ENCODE data around the gene SMARCC2. TPM values are rescaled to one million over a fixed set of nuclear protein-coding genes. Genes with fewer than 3 reads are reported as not detected.

SMARCC2 gene
- 100 to 1,000 TPM; 140 to 173 TPM for total RNA-seq

- H3K4me1 Mint-ChIP-seq: peaks cover 58% of the 10 kb centered on the region
- H3K36me3 Mint-ChIP-seq (ENCODE audit: low read depth): peaks cover 39% of the 10 kb centered on the region
- no peaks in the 10 kb centered on the region for H3K9me3 Mint-ChIP-seq
- DNase-seq: peak; percentile 86
- H3K4me3 Mint-ChIP-seq: peak within 1 kb of the TSS; percentile 90
- H3K27me3 Mint-ChIP-seq: no peaks in the 10 kb centered on the region
- peak within 1 kb of the TSS; percentile 93 for H3K27ac Mint-ChIP-seq
- ChIA-PET CTCF (interaction anchor here (0.5 to 6.7 kb wide), 76 partner anchors 9 to 813 kb away, joined by 3 to 99 read pairs (median 5); partner anchors contain the start of genes ANKRD52, CNPY2, DNAJC14 and ESYT1), POLR2A (interaction anchor here (0.6 to 1.4 kb wide), 5 partner anchors 31 to 85 kb away, joined by 3 to 5 read pairs (median 4); partner anchors contain the start of genes ESYT1, MYL6, PA2G4 and RNF41)
Measured at GRCh38 chr12:56189099-56189917, at the start of gene SMARCC2. Gene SMARCC2 (minus strand): TSS chr12:56189483. CDS start chr12:56189461, 22 bp downstream.

GRCh38 chr12:56237552-56237951 lies 48.3 kb upstream of the SMARCC2 start:
- H3K4me1 Mint-ChIP-seq: no peaks in the 10 kb centered on the region
- CTCF ChIA-PET: interaction anchor here (0.8 kb wide), 1 partner anchor 12 kb away, joined by 3 read pairs; no protein-coding TSS in a partner anchor
- DNase-seq: no peak
- H3K27me3 Mint-ChIP-seq: no peaks in the 10 kb centered on the region
- H3K4me3 Mint-ChIP-seq: no peak overlapping the region
- POLR2A ChIA-PET: no interaction called here
- H3K36me3 Mint-ChIP-seq (ENCODE audit: low read depth): peaks cover 5% of the 10 kb centered on the region
- H3K27ac Mint-ChIP-seq: no peak overlapping the region
- H3K9me3 Mint-ChIP-seq: no peaks in the 10 kb centered on the region

- ChIA-PET POLR2A (no interaction called here), CTCF (interaction anchor here (0.8 to 1.5 kb wide), 3 partner anchors 12 to 30 kb away, joined by 3 to 6 read pairs (median 3); partner anchors contain the start of gene RNF41)
- Mint-ChIP-seq H3K4me1 (no peaks in the 10 kb centered on the region), H3K27ac (no peak overlapping the region), H3K36me3 (ENCODE audit: low read depth) (peaks cover 3% of the 10 kb centered on the region), H3K27me3 (no peaks in the 10 kb centered on the region), H3K9me3 (no peaks in the 10 kb centered on the region), H3K4me3 (no peak overlapping the region)
- DNase-seq: no peak
Measured at GRCh38 chr12:56236985-56237384, 47.7 kb upstream of the SMARCC2 start.

GRCh38 chr12:56236091-56236490 lies 46.8 kb upstream of the SMARCC2 start:
- CTCF ChIA-PET: interaction anchor here (0.9 to 1.5 kb wide), 3 partner anchors 14 to 30 kb away, joined by 3 to 6 read pairs (median 3); partner anchors contain the start of genes COQ10A and RNF41
- Mint-ChIP-seq H3K27ac (no peak overlapping the region), H3K4me3 (no peak overlapping the region), H3K9me3 (no peaks in the 10 kb centered on the region), H3K4me1 (no peaks in the 10 kb centered on the region), H3K36me3 (ENCODE audit: low read depth) (no peaks in the 10 kb centered on the region), H3K27me3 (no peaks in the 10 kb centered on the region)
- POLR2A ChIA-PET: no interaction called here
- no peak for DNase-seq

GRCh38 chr12:56234746-56235436 lies 45.6 kb upstream of the SMARCC2 start:
- Mint-ChIP-seq H3K4me1 (no peaks in the 10 kb centered on the region), H3K4me3 (no peak overlapping the region), H3K27me3 (no peaks in the 10 kb centered on the region), H3K27ac (no peak overlapping the region), H3K36me3 (ENCODE audit: low read depth) (no peaks in the 10 kb centered on the region), H3K9me3 (no peaks in the 10 kb centered on the region)
- CTCF ChIA-PET: interaction anchor here (1.8 kb wide), 1 partner anchor 10 kb away, joined by 8 read pairs; no protein-coding TSS in a partner anchor
- POLR2A ChIA-PET: no interaction called here
- no peak for DNase-seq

- DNase-seq: no peak
- POLR2A ChIA-PET: no interaction called here
- H3K9me3 Mint-ChIP-seq: no peaks in the 10 kb centered on the region
- no peak overlapping the region for H3K4me3 Mint-ChIP-seq
- no peaks in the 10 kb centered on the region for H3K27me3 Mint-ChIP-seq
- CTCF ChIA-PET: interaction anchor here (0.8 to 2.1 kb wide), 3 partner anchors 9 to 231 kb away, joined by 6 to 10 read pairs (median 7); partner anchors contain the start of genes ANKRD52 and RNF41
- peaks cover 4% of the 10 kb centered on the region for H3K36me3 Mint-ChIP-seq (ENCODE audit: low read depth)
- peaks cover 2% of the 10 kb centered on the region for H3K4me1 Mint-ChIP-seq
- H3K27ac Mint-ChIP-seq: no peak overlapping the region
Measured at GRCh38 chr12:56231184-56231582, 41.9 kb upstream of the SMARCC2 start.

- H3K4me3 Mint-ChIP-seq: no peak overlapping the region
- POLR2A ChIA-PET: no interaction called here
- no peaks in the 10 kb centered on the region for H3K27me3 Mint-ChIP-seq
- H3K27ac Mint-ChIP-seq: no peak overlapping the region
- DNase-seq: no peak
- H3K36me3 Mint-ChIP-seq (ENCODE audit: low read depth): peaks cover 6% of the 10 kb centered on the region
- CTCF ChIA-PET: interaction anchor here (0.6 to 2.1 kb wide), 4 partner anchors 9 to 1307 kb away, joined by 3 to 10 read pairs (median 5); partner anchors contain the start of genes ANKRD52 and RNF41
- no peaks in the 10 kb centered on the region for H3K9me3 Mint-ChIP-seq
- peaks cover 6% of the 10 kb centered on the region for H3K4me1 Mint-ChIP-seq
Measured at GRCh38 chr12:56230432-56231183, 41.3 kb upstream of the SMARCC2 start.

- POLR2A ChIA-PET: no interaction called here
- Mint-ChIP-seq H3K27ac (peak within 1 kb of the TSS; percentile 36), H3K27me3 (no peaks in the 10 kb centered on the region), H3K9me3 (no peaks in the 10 kb centered on the region), H3K4me1 (peaks cover 12% of the 10 kb centered on the region), H3K4me3 (no peak within 1 kb of the TSS), H3K36me3 (ENCODE audit: low read depth) (peaks cover 6% of the 10 kb centered on the region)
- CTCF ChIA-PET: interaction anchor here (0.6 to 2.1 kb wide), 4 partner anchors 8 to 1307 kb away, joined by 3 to 10 read pairs (median 5); partner anchors contain the start of genes ANKRD52 and RNF41
- no peak for DNase-seq
Measured at GRCh38 chr12:56229916-56230431, 40.7 kb upstream of the SMARCC2 start, which contains the start of gene SLC39A5. Gene SLC39A5 (plus strand): TSS chr12:56230051. CDS start chr12:56231275, 1,224 bp downstream.

GRCh38 chr12:56229082-56229481 lies 39.8 kb upstream of the SMARCC2 start:
- H3K4me3 Mint-ChIP-seq: no peak overlapping the region
- H3K4me1 Mint-ChIP-seq: peaks cover 18% of the 10 kb centered on the region
- no peak for DNase-seq
- CTCF ChIA-PET: interaction anchor here (0.9 to 1.0 kb wide), 2 partner anchors 13 to 96 kb away, joined by 3 read pairs; no protein-coding TSS in a partner anchor
- no peaks in the 10 kb centered on the region for H3K27me3 Mint-ChIP-seq
- peak overlapping the region; percentile 36 for H3K27ac Mint-ChIP-seq
- POLR2A ChIA-PET: no interaction called here
- no peaks in the 10 kb centered on the region for H3K9me3 Mint-ChIP-seq
- peaks cover 6% of the 10 kb centered on the region for H3K36me3 Mint-ChIP-seq (ENCODE audit: low read depth)

GRCh38 chr12:56224954-56225353 lies 35.7 kb upstream of the SMARCC2 start:
- no peak for DNase-seq
- Mint-ChIP-seq H3K4me3 (peak overlapping the region; percentile 90), H3K27ac (peak overlapping the region; percentile 86), H3K27me3 (no peaks in the 10 kb centered on the region), H3K36me3 (ENCODE audit: low read depth) (peaks cover 6% of the 10 kb centered on the region), H3K9me3 (no peaks in the 10 kb centered on the region), H3K4me1 (peaks cover 48% of the 10 kb centered on the region)
- POLR2A ChIA-PET: no interaction called here
- CTCF ChIA-PET: interaction anchor here (1.3 kb wide), 1 partner anchor 9 kb away, joined by 8 read pairs; no protein-coding TSS in a partner anchor

- Mint-ChIP-seq H3K27ac (peak within 1 kb of the TSS; percentile 93), H3K9me3 (no peaks in the 10 kb centered on the region), H3K4me1 (peaks cover 49% of the 10 kb centered on the region), H3K4me3 (peak within 1 kb of the TSS; percentile 90), H3K27me3 (no peaks in the 10 kb centered on the region), H3K36me3 (ENCODE audit: low read depth) (peaks cover 6% of the 10 kb centered on the region)
- POLR2A ChIA-PET: no interaction called here
- peak; percentile 96 for DNase-seq
- CTCF ChIA-PET: interaction anchor here (0.7 kb wide), 1 partner anchor 84 kb away, joined by 3 read pairs; no protein-coding TSS in a partner anchor
Measured at GRCh38 chr12:56224102-56224701, 34.9 kb upstream of the SMARCC2 start, which contains the start of gene NABP2. Gene NABP2 (plus strand): TSS chr12:56224342. CDS start chr12:56224857, 515 bp downstream.

Measured in activated CD4-positive, alpha-beta T cell treated with anti-CD3 and anti-CD28 coated beads, Interleukin-2, amount 10 ng/mL, durations not matched to agents 7 days and 5 days (primary cell).